NCI-H2029 (cell line): Measurements from ENCODE around the gene SLC17A4.

ENCODE experiments used
- DNase-seq: peaks from one replicate; lab custom pipeline; 2025; lab: John Stamatoyannopoulos, UW

Gene SLC17A4

DNA sequence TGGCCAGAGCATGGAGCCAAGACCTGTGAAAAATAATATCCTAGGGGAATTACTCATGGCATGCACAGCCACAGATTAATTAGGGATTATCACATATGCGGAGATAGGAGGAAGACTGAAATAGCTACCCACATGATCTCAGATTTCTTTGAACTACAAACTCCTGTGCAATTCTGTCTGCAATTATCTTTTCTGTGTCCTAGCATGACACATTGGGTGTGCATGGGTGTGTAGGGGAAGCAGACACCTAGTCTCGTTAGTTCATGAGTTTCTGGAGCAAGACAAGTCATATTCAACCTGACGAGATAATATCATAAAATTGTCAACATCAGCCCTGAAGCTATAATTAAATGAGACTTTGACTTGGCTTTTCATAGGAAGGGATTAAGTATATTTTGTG is 3.6 kb upstream of the SLC17A4 start:
- no peak for DNase-seq

DNA sequence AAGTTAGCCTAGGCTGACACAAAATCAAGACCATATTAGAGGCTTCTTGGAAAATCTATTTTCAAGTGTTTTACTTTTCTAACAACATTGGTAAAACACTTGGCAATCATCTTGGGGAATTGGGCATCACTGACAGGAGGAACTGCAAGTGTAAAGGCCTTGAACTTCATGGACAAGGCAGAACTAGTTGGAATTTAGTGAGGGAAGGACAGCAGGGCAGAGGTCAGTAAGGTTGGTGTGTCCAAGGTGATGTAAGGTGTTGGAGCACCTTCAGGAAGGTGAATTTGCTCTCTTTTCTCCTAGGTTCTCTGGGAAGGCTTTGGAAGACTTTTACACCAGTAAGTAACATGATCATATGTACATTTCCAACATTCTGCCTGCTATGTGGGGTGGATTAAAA is 1.5 kb upstream of the SLC17A4 start:
- DNase-seq, result no peak

DNA sequence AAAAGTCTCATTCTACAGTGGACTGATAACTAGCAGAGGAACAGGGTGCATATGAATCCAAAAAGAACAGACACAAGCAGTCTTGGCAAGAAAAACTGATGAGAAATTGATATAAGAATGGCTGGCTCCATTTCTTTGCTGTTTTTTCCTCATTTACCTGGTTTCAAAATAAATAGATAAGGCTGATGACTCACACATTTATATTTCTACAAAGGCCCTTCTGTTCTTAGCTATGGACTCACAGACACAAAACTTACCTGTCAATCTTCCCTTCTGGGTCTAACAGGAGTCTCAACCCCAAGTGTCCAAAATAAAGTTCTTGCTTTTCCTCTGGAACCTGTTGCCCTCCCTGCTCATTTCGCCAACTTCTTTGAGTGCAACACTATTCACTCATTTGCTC is 941 bp downstream of the SLC17A4 start:
- DNase-seq, result no peak

DNA sequence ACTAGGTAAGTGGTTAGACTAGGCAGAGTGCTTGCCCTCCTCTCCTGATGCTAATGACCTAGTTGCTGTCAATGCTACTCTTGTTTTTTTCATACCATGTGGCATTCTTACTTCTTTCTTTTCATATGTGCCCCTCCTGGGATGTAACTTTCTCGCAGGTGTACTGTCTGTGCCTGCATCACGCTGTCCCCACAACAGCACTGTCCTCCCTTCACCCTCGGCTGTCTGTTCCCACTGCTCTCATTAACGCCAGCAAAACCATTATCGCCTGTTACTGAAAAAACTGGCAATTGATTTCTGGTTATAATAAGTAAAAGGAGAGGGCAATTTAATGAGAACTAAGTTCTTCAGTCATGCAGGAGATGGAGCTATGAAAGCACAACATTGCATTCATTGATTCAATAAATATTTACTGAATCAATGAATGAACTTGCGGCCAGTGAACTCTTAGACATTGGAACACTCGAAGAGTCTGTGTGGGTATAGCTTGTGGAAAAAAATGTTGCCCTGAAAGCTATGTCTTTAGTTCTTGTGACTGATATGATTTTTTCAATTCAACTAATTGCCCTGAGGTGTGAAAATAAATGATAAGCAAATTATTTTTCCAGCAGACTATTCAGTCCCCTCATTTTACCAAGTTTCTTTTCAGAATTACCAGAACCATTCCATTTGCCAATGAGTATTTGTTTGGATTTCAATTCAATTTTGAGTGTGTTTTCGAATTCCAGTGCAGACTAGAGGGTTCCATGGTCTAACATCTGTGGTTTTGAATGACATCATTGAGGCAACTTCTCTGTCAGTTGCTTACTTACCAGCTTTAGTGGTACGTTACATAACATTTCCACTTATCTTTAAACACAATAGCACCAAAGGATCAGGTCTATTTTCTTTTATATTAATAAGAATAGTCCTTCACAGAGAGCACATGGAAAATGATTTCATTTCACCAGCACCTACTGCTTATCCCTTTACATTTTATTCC is 2.1 kb downstream of the SLC17A4 start:
- DNase-seq, result no peak

DNA sequence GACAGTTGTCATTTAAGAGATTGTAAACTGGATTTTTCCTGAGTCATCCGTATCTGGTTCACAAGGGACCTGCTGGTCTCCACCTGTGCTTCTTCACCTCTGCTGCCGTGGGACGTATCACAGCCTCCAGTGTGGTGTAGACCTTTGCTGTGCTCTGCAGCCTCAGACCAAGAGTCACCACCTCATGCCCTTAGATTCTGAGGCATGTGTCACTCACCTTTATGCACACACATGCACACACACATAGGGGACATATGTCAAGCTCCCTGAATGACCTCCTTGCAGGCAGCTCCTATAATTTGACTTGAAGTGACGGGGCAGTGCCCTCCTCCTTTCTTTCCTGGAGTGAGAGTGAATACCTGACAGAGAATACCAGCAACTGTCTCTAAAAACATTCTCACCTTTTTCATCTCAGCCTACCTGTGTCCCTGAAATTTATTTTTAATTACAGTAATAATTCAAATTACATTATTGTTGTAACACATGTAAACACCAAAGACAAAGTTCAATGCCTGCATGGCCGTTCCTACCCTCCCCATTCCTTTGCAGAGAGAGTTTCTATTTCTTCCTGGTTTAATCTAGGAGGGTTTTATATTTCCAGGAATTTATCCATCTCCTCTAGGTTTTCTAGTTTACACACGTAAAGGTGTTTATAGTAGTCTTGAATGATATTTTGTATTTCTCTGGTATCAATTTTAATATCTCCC is 3.5 kb downstream of the SLC17A4 start:
- no peak for DNase-seq

DNA sequence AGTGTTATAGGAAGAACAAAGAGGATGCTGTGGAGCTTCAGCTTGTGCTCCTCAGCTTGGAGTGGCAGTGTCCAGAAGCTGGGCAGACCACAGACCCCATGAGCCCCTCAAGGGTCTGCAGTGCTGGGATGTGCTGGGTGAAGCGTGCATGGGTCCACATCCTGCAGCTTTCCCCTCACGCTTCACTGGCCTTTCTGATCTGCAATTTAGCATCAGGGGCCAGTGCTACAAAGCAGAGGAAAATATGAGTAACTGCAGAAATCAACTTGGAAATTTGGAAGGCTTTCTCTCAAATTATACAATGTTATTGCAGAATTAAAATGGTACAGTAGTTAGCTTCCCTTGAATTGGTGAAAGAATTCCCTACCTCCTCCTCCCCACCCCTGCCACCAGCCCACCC is 10.1 kb downstream of the SLC17A4 start:
- DNase-seq, result no peak

DNA sequence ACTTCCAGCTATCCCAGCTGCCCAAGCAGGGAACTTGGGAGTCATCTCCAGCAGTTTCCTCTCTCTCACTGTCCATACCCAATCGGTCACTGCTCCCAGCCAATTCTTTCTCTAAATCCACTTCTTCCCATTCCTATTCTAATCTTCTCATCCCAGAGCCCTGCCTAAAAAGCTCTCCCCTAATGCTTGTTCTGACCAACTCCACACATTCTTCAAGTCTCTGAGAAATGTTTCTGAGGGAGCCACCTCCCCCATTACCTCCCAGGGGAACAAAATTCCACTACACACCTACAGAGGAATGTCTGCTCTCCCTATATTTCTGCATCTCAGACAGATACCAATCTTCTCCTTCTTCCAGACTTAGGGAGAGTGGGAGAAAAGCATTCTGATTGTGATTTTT is 14.0 kb downstream of the SLC17A4 start:
- no peak for DNase-seq

DNA sequence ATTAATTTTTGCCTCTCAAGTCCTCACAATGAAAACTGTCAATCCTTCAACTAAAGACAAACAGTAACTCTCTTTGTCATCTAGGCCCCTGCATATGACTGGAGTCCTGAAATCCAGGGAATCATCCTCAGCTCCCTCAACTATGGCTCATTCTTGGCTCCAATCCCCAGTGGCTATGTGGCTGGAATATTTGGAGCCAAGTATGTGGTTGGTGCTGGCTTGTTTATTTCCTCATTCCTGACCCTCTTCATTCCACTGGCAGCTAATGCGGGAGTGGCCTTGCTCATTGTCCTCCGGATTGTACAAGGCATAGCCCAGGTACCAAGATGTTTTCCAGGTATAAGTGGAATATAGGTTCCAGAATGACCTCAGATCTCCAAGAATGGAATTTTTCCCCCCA is 15.4 kb downstream of the SLC17A4 start:
- DNase-seq, result peak; percentile 55

DNA sequence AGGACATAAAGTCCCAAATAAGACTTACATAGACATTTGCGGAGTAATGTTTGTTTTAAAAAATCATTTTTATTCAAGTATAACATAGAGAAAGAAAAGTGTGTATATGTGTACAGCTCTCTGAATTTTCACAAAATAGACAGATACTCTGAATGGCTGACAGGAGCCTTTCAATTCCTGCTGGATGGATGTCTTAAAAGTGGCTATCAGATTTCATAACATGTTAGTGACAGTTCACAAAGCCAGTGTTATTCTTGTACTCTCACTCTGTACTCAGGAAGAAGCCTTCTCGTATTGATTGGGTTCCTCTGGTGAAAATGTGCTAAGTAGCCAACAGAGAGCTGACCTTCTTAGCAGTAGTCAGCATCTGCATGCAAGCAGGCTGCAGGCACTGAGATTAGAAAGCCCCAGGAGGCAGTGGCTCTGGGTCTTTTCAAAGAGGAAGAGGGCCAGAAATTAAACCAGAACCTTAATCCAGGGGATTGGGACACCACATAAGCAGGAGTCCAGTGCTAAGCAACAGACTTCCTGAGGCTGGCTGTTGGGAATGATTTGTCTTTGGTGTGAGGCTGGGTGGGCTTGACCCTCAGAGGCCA is 19.7 kb downstream of the SLC17A4 start:
- no peak for DNase-seq

DNA sequence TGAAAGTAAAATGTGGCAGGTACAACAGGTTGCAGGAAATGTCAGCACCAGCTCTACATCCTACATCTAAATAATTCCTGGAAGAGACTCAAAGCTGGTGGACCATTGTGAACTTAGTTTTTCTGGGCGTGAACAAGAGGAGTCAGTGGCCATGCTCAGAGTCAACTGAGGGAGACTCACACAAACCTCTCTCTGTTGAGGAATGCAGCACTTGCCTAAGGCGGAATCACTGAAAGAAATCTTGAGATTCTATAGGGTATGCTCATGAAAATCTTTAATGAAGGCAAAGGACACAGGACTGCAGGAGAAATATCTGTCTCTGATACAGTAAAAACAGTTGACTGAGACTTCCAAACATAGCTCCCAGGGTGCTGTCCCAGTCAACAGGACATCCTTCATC is 22.5 kb downstream of the SLC17A4 start:
- DNase-seq, result no peak

DNA sequence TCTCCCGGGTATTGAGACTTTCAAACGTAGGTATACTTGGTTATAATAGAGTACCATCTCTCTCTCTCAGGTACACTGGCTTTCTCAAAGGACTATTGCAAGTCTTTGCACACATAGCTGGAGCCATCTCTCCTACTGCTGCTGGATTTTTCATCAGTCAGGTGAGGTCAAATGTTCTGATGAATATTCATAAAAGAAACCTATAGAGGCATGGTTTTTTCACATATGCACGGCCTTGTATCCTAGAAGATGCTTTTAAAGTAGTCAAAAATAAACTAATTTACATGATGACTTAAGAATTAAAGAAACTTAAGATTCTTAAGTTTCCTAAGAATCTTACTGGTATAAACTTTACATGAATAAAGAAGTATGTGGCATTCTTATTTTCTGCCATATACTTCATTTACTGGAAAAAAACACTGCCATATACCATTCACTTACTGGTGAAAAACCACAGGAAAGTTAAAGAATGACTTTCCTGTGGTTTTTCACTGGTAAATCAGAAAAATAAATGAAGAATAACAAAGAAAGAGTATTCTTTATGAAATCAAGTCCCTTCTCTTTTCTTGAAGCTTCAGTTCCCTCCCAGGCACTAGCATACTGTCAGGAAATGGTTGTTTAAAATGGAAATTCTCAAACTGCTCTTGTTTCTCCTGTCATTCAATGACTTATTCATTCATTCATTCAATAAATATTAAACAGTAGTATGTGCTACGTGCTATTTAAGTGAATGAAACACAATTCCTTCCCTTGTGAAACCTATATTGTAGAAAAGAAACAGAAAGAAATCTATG is 23.5 kb downstream of the SLC17A4 start:
- DNase-seq, result no peak

DNA sequence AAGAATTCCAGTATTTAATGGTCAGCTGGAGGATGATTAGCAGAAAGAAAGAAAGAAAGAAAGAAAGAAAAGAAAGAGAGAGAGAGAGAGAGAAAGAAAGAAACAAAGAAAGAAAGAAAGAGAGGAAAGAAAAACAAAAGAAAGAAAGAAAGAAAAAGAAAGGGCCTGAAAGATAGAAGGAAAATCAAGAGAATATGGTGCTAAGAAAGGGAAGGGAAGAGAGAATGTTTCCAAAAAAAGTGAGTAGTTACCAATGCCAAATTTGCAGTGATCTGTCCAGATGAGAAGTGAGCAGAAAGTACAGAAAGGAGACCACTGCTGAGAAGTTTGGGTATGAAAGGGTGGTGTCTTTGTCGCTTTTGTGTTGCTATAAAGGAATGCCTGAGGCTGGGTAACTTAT is 26.6 kb downstream of the SLC17A4 start:
- no peak for DNase-seq

DNA sequence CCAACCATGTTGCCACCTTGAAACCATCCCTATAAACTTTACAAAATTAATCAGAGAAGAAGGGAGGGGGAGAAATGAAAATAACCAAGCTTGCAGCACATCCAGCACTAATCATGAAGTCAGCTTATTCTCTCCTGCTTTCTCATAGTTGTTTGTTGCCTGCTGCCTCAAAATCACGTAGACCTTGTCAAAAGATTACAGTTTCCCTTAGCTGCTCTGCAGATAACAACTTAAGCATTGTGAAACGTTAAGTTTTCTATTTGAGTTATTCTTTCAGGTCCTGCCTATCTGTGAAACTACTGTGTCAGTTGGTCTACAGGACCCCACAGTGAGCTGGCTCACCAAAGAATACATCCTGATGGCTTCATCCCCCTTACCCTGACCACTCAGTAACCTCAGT is 32.9 kb downstream of the SLC17A4 start:
- no peak for DNase-seq

DNA sequence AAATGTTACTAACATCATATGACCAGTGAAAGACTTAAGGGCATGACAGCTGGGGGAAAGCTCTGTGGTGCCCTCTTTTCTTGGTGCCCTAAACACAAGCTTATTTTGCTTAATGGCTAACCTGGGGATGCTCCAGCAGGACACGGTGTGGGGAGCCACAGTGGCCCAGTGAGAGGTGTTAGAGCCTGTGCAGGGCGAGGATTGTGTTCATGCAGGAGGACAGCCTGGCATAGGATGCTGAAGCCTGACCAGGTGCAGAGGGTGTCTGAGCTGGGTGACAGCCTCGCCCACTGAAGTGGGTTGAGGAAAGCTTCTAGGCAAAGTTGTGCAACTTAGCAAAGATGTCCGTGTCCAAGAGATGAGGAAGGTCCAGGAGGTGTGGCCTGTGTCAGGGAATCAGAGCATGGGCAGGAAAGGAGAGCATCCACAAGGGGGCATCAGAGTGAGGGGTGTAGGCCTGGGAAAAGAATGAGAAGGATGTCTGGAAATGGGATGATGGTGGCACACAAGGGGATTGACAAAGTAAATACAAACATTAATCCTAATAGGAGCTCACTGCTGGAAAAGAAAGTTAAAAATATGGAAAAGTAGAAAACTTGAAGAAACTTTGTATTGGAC is 33.9 kb downstream of the SLC17A4 start:
- peak; percentile 30 for DNase-seq

DNA sequence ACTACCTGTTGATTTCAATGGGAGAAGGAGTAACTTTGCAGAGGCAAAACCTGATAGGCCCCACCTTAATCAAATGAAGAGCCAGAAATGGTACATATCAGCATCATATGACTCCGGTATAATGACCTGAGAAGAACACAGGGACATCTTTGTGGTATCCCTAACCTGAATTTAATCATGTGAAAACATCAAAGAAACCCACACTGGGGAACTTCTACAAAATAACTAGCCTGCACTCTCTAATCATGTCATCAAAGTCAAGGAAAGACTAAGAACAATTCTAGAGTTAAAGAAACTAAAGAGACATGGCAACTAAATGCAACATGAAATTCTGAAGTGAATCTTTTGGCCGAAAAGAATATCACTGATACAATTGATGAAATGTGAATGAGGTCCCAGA is 34.9 kb downstream of the SLC17A4 start:
- no peak for DNase-seq

DNA sequence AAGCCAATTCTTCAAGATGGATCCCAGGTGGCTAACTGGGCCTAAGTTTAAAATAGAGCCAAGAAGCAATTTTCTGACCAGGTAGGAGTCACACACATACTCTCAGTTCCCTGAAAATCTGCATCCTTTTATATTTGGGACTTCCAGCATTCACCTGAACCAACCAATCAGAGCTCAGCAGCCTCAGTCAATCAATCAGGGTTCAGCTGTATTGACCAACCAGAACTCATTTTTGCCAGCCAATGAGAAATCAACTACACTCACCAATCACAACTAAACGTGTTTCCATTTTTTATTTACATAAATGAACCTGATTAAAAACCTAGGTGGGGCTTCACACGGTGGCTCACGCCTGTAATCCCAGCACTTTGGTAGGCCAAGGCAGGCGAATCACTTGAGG is 37.5 kb downstream of the SLC17A4 start:
- no peak for DNase-seq

DNA sequence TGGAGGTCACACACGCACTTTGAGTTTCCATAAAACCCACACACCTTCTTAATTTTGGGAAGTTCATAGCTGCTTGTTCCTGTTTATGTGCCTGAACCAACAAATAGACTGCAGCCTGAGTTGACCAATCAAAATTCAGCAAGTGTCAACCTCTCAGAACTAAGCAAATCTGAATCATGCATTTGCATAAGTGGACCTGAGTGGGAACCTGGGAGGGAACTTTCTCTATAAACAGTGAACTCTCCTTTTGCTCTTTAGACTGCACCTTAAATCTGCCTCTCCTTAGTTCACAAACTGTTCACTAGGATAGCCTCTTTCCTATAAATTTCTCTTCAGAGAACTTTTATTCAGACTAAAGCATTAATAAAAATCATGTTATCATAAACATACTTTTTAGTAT is 39.4 kb downstream of the SLC17A4 start:
- no peak for DNase-seq

DNA sequence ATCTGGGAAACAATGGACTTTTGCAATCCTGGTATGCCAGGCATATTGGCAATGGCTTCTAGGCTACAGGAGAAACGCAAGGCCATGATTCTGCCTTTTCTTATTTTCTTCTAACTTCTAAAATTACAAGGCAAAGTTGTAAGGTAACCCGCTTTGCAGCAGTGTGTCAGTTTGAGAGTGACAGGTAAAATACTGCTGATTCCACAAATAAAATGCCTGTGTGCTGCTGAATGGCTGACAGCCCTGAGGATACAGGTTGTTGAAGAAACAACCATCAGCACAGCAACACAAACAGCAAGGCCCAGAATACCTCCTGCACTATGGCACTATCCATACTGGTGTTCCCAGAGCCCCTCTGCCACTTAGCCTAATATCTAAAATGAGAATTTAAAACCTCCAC is 40.2 kb downstream of the SLC17A4 start:
- no peak for DNase-seq

DNA sequence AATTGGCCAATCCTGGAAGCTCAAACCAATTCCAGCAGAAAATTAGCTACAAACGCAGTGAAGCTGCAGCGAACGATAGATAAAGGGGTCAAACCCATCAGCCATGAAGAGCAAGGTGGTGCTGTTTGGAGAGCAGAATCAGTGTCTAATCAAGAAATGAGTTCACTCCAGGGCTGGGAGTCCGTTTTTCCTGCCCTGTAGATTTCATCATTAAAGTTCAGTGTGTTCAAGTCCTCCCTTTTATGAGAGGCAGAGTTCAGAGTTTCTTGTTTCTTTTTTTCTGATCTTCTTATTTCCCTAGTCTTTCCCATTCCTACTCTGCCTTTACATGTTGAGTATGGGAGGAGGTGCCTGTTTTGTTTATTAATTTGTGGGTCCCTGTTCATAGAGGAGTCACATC is 46.9 kb downstream of the SLC17A4 start:
- DNase-seq, result no peak

DNA sequence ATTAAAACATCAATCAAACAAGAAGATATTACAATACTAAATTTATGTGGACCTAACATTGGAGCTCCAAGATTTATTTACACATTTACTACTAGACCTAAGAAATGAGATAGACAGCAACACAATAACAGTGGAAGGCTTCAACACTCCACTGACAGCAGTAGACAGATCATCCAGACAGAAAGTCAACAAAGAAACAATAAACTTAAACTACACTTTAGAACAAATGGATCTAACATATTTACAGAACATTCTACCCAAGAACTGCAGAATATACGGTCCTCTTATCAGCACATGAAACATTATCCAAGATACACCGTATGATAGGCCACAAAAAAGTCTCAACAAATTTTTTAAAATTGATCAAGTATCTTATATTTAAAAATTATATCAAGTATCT is 50.3 kb downstream of the SLC17A4 start:
- no peak for DNase-seq

DNA sequence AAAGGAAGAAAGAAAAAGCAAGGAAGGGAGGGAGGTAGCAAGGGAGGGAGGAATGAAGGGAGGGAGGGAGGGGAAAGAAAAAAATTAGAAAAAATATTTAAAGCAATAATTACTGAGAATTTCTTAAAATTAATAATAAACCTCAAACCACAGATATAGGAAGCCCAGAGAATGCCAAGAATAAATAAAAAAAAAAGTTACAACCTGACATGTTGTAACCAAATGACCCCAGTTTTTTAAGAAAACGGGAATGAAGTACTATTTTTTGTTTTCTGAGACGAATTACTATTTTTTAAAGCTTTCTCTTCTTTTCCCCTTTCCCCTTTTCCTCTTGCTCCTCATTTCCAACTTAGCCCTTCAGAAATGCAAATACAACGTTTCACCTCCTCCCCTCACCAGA is 60.7 kb downstream of the SLC17A4 start:
- DNase-seq, result no peak

DNA sequence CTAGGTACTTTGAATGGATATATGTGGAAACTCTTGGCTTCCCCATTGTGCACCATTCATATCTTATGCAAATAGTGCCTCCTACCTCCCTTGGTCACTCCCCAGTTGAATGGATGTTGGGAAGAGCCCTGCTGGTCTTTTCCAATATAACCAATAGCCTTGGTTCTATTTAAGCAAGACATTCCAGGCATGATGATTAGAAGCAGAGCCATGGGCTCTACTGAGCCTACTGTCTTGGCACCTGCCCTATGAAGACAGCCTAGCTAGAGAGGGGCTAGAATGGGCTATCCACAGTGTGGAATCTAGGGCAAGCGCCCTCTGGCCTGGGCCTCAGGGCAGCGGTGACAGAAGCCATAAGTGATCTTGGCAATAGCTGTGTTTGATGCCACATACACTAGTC is 61.7 kb downstream of the SLC17A4 start:
- DNase-seq, result no peak
